NCI-H1436 (cell line): ENCODE data around the gene MCAM.
A peak's percentile ranks its signal among the peaks of the same experiment; 100 is the strongest.

Experiments used
- DNase-seq: peaks from one replicate; lab custom pipeline; 2025; lab: John Stamatoyannopoulos, UW

MCAM gene, protein sequence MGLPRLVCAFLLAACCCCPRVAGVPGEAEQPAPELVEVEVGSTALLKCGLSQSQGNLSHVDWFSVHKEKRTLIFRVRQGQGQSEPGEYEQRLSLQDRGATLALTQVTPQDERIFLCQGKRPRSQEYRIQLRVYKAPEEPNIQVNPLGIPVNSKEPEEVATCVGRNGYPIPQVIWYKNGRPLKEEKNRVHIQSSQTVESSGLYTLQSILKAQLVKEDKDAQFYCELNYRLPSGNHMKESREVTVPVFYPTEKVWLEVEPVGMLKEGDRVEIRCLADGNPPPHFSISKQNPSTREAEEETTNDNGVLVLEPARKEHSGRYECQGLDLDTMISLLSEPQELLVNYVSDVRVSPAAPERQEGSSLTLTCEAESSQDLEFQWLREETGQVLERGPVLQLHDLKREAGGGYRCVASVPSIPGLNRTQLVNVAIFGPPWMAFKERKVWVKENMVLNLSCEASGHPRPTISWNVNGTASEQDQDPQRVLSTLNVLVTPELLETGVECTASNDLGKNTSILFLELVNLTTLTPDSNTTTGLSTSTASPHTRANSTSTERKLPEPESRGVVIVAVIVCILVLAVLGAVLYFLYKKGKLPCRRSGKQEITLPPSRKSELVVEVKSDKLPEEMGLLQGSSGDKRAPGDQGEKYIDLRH

DNA sequence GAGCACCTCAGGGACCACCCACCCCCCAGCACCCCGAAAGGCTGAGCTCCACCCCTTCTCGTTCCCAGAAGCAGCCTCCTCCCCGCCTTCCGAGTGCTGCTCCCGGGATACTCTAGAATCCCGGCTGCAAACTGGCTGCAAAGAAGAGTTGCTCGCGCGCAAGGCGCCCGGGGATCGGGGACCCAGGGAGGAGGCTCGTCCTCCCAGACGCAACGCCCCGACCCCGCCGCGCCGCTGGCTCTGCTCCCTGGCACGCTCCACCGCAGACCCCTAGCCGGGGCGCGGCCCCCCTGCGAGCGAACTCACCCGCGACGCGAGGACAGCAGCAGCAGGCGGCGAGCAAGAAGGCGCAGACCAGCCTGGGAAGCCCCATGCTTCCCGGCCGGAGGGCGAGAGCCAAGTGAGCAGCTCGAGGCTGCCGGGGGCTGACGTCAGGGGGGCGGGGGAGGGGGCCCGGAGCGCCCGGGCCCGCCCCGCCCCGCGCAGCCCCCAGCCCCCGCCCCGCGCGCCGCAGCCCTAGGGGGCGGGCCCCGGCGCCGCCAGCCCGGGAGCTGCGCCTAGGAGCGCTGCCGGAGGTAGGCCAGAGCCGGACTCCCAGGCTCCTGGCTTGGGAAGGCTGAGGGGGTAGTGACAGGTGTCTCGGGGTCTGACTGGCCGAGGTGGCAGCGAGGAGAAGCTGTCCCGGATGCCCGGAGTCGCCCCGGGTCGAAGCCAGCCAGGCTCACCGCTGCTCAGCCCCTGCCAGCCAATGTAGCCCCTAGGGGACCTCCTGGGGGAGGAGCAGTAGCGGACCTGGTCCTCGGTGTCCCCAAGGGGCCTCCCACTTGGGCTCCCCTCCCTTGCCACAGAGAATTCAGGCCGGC lies at the start of gene MCAM:
Gene MCAM, minus strand, starts transcription at position 402 of the 863 bp plus-strand sequence. Its CDS starts 29 bp downstream, at position 373.
- peak; percentile 65 for DNase-seq

DNA sequence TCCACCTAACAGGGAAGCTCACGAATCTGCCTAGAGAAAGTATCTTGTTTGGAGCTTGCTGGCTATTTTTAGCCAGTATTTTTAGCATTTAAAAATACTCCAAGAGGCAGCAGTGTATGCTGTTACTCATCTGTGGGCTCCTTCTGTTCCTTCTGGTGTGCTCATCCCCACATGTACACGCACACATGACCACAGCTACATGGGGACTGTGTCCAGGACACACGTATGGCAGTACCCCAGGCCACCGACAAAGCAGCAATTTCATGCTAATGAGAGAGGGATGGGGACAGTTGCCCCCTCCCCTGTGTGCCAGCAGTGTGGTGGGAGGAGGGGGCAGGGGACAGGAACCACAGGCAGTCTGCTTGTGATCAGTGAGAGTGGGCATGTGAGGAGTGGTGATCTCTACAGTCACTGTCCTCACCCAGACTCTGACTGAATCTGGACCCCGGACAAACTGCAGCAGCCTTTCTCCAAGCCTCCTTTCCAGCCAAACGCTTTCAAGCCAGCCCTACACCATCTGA lies 48.2 kb upstream of the MCAM start:
- no peak for DNase-seq

DNA sequence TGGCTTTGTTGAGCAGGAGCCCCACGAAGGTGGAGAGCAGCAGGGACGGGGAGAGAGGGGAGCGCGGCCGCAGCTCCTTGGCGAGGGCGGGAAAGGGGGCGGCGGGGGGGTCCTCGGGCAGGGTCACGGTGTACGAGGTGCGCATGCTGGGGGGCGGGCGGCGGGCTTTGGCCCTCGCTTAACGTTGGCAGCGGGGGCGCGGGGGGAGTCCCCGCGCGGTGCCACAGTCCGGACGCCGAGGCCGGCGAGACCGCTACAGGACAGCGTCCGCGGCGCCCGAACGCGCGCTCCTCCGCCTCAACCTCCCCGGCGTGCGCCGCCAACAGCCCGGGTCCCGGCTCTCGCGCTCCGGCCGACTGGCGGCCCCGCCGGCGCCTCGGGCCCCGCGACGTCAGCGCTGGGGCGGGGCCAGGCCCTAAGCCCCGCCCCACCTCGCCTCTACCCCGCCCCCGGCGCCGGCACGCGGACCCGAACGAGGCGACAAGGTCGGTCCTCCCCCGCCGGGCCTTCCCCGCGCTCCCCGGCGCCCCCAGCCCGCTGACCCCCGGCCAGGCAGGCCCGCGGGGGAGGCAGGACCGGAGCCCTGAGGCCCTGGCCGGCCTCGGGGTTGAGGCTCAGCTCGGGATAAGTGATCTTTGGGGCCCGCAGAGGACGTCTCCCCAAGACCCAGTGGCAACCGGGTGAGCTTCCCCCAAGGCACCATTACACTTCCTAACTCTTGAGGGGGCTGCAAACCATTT lies 47.1 kb upstream of the MCAM start:
- DNase-seq, result no peak

DNA sequence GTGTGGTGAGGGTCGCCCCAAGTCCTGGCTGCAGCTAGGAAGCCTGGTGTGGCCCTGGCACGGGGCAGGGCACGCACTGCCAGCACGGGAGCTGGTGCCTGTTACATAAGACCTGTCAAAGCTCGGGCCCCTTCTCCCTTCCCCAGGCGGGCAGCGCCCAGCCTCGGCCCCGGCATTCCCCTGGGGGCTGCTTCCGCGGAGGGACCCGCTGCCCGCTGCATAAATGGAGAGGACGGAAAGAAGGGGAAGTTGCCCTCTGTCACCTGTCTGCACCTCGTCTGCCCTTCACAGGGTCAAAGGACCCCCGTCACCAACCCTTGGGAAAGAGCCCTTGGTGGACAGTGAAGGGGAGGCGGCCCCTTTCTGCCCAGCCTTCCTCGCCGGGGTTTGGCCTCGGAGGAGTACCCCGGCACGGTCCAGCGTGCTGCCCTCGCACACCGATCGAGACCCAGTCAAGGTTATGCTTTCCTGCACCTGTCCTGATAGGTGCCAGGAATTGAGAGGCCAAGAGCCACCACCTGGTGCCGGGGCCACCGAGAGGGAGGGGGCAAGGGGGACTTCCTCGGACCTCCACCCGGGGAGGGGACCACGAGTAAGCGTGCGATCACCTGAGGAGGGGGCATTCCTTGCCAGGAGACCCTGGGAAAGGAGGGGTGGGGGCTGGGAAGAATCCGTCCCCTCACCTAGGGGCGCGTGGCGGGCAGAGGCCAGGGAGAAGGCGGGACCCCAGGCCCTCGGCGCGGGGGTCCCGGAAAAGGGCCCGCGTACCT lies 46.3 kb upstream of the MCAM start:
- DNase-seq, result no peak

DNA sequence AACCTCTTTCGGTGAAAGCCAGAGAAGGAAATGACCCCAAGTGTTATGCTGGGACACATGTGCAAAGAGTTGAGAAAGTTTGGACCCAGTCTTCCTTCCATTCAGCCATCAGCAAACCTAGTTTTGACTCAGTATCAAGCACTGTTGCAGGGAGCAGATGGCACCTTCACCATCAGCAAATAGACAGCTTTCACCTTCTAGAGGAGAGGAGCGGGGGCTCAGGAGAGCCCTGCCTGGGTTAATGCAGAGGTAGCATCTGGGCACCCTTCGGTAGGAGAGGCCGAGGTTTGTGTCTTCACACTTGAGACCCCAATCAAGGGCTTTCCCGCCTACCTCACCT lies 45.8 kb upstream of the MCAM start:
- DNase-seq, result no peak

DNA sequence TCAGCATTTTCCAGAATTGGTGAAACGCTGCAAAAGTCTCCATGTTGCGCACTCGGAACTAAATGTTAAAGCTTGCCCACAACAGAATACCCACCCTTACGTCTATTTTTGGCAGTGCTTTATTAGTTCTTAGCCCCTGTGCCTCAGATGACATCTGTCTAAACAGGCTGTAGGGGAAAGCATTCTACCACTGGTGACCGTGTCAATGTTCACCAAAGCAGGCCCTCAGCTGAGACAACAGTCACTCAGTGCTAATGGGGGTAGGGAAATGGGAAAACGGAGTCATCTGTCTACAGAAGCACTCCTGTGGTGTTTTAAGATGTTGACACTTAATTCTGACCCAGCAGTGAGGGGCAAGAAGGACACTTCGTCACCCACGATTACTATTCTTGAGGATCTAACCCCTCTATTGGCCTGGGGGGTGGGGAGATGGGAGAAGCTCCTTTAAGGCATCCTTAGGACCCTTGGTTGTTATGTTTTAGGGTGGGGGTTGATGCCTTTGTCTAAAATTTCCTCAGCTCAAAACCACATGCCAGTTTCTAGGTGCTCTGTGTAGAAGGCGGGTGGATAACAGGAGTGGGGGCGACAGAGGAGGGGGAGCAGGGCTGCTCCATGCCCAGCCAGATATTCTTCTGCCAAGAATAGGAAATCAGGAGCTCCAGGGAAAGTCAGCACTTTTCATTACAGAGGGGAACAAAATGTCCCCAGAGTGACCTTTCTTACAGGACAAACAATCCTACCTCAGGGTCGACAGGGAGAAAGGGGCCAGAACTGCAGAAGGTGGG lies 45.2 kb upstream of the MCAM start:
- DNase-seq, result no peak

DNA sequence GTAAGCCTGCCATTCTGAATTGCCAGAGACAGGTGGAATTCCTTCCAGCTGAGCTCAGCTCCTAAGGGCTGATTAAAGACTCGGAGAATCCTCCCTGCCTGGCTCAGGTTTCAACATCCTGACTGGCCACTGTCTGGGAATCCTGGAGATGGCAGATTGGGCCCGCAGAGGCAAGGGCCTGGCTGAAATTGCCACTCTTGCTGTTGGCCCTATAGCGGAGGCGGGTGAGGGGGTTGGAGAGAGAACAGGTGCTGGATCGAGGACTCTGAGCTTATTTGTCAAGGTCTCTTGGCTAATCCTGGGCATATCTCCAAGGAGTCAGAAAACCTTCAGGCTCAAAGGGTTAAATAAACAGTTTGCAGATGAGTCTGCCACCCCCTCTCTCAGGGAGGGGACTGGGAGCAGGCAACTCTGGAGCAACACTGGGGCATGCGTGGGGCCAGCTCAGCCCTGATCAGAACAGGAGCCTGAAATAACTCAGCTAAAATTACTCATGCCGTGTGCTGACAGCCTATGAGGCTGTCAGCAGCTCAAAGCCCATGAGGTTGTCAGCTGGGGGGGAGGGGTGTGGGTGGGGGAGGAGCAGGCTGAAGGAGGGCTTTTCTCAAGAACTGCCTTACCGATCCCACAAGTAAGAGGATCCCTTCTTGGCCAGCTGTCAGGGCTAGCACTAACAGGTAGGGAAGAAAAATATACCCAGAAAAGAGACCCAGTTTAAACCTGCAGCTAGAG lies 44.3 kb upstream of the MCAM start:
- no peak for DNase-seq

DNA sequence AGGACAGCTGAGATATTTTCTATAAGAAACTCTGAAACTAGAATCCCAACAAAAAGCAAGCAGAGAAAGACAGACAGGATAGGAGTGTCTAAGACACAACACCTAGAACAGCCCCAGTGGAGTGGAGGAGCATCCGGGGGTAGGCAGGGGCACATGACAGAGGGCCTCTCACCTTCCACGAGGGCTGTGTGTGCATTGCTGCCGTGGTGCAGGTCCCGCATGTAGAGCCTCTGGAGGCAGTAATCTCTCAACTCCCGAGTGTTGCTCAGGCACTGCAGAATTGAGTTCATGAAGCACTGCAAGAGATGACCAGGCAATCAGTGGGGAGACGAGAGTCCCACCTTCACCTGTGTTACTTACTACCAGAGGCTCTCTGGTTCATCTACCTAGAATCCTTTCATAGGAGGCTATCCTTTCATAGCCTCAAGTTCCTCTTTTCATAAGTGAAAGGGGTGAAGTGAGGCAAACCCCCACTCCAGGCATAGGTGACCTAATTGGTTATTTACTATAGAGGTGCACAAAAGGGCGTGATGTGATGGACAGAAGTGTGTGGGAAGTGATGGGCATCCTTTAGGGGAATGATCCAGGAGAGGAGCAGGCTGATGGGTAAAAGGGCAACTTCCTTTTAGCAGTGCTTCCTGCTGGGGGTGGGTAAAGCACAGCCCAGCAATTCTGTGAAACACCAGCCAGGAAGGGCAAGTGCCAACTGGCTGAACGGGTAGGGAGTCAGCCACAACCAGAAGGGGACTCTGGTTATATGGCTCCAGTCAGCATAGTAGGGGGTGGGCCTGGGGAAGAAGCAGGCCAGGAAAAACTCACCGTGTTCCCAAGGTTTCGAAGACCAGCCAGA lies 42.7 kb upstream of the MCAM start:
- DNase-seq, result no peak

DNA sequence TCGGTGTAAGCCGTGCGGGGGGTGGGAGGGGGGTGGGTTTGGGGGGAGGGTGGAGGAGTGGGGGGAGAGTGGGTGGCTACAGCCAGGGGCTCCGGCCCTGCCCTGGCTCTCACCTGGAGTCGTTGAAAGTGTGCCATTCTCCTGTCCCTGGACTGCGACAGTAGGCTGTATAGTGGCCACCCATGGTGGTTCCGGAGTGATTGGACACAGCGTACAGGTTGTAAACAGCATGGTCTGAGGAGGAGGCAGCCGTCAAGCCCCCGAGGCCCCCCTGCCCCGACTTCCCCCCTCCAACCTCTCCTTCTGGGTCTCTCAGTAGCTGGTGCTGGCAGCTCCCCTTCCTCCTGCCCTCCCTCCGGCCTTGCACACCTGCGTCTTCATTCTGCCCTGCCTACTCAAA lies 40.1 kb upstream of the MCAM start:
- no peak for DNase-seq

DNA sequence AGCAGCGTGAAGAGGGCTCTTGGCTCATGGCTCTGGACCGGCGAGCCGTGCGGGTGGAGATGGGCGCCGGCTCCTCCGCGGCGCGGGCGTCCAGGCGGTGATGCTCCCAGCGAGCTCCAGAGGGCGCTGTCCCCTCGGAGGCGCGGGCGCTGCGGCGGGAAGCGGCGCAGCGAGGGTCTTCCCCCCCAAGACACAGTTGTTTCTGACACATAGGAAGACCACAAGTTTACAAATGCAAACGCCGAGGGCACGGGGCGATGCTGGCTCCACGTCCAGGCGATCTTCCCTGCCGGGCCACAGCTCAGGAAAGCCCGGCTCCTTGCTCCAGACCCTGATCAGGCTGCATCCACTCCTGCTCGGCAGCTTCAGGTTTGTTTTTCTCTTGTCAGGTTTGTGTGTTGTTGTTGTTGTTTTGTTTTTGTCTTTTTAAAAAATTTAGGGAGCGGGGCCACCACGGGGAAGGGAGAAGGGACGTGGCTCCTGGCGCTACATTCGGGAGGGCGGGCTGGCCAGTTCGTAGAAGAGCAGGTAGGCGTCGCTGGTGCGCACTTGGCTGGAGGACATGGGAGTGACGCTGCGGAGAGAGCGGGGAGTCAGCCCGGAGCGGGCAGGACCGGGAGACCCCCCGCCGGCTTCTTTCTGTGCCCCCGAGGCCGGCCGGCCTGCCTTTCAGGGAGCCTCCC lies 39.6 kb upstream of the MCAM start:
- DNase-seq, result peak; percentile 79

DNA sequence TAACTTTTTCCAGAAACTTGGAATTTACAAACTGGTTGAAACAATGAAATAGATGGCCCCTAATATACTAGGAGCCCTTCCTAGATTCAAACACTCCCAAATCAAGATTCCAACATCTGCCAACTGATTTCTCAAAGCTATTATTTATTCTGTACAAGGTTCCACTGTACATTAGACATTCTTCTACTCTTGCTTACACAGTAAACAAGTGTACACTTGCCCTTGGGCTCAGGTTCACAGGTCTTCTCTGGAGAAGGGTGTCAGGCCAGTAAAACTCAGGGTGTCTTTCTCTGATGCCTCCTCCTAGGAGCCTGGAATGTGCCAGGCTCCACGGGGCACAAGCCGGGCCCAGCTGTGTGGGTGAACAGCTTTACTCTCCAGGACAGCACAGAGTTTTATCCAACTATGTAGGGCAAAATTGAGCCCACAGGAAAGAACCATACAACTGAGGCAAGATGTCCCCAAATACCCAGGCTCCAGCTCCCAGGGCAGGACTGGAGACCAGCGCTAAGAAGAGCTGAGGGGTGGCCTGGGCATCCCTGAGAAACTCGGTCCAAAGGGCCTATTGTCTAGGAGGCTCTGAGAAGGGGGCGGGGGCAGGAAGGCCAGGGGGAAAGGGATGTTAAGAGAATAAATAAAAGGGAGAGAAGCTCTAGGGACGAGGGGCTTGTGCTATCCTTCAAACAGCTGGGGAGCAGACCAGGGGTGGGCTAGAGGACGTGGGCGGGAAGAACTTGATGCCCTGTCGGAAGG lies 38.3 kb upstream of the MCAM start:
- DNase-seq, result no peak

DNA sequence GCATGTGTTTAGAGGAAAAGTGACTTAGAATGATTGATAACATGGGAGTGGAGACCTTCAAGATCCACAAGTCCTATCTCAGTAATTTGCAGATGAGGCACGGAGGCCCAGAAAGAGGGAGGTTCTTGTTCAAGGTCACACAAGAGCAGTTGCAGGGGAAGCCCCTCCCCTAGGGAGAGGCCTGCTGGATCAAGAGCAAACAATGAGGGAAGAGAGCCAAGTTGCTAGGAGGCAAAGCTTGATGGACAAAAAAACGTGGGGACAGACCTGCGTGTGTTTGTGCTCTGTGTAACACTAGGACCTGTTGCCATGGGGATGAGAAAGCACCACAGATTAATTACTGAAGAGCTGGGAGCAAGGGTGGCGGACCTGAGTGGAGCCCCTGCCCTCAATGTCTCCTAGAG lies 35.9 kb upstream of the MCAM start:
- peak; percentile 77 for DNase-seq

DNA sequence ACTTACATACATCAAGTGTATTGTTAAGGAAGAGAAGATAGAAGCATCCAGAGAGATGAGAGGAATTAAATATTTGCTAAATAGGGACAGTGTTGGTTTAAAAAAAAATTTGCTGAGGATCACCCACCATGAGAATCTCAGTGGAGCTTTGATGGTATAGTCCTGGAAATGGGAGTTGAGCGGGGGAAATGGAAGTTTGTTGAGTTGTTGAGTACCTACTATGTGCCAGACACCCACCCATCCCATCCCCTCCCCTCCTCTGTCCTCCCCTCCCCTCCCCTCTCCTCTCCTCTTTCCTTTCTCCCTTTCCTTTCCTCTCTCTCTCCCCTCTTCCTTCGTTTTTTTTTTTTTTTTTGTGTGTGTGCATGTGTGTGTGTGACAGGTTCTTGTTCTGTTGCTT lies 34.3 kb upstream of the MCAM start:
- no peak for DNase-seq

DNA sequence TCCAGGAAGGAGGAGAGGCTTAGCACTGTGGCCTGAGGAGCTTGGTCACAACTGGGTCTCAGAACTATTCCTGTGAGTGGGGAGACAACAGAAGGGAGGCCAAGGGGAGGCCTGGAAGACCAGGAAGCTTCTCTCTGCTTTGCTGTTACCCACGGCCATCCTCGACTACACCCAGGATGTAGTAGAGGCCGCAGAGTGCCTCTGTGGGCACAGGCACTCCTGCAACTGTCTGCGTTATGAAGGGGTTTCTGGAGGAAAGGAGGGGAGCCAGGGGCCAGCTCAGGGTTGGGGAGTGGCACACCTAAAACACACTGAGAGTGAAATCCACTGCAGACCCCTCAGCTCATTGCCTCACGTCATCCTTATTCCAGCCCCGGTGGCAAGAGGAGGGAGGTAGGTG lies 33.4 kb upstream of the MCAM start:
- no peak for DNase-seq

DNA sequence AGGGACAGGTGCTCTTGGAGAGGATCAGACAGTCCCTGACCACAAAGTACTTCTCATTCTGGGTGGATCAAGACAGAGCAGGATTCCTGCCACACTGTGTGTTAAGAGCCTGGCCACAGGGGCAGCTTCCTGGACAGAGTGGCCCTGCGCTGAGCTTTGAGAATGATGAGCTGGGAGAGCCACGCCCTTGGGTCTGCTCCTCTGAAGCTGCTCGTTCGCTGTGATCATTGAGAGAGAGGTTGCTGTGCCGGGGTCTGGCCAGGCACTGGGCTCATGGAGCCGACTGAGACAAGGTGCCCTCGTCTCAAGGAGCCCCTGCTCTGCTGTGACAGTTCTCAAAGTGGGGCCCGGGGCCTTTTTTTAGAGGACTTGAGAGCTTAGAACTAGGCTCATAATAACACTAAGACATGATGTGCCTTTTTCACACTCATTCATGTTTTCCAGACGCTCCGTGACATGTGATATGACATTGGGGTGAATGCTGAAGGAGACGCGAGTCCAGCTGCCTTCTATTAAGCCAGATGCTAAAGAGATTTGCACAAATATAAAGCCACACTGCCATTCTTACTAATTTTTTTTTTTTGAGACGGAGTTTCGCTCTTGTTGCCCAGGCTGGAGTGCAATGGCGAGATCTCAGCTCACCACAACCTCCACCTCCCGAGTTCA lies 31.1 kb upstream of the MCAM start:
- DNase-seq, result no peak

DNA sequence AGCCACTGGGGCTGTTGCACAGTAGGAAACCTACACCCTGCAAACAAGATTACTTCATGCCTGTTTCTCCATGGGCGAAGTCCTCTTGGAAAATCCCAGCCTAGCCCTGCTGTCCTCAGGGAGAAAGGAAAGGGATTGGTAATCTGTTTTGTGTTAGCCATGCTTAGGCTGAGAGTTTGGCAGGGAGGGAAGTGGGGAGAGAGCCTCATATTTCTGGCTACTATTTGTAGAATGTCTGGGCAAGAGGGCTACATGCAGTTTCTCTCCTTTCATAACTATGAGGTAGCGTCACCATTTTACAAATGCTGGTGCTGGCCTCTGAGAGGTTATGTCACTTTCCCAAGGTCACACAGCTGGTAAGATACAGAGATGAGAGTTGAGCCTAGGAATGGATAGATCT lies 30.3 kb upstream of the MCAM start:
- DNase-seq, result no peak

DNA sequence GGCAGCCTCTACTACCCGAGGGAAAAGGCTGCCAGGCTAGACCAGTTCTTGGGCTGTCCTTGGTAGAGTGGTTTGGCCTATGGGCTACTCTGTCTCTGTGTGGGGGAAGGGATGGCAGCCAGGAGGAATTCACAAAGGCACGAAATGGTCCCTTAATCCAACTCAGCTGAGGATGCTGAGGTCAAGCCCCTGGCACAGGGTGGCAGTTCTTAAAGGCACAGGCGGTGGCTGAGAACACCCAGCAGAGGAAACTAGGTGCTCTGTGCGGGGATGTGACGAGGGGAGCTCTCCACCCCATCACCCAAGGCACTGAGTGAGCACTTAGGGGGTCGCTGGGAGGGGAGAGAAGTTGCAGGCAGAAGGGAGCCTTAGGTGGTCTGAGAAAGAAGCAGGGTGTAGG lies 29.7 kb upstream of the MCAM start, which contains the start of gene MFRP:
Gene MFRP, minus strand, starts transcription at position 101 of the 400 bp plus-strand sequence. CDS start 192 bp downstream, outside the sequence.
- DNase-seq, result no peak
